ENCODE data around the gene AUTS2. TPM values are rescaled to one million over a fixed set of nuclear protein-coding genes. Genes with fewer than 3 reads are reported as not detected.

AUTS2 gene
- total and polyA plus RNA-seq, 10 of the 15 experiments (the other 5 are each of a cell fraction or from before 2014, with no cell fraction given): 6.4 to 55.6 (median 21.6) TPM

DNA sequence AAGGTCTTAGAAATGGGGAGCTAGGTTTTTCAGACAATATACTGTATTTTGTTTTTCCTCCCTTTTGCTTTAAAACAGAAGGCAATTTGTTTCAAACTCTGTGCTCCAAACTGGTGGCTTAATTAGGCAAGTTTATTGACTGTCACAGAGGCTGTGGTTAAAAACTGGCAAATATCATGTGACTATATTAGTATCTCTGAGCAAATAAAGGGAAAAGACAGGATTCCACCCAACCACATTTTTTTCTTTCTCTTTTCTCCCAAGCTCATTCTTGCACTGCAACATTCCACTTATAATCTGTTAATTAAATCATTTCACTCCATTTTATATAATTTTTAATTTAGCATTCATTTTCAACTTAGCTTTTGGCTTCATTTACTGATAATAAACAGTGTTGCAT, 615.8 kb downstream of the AUTS2 start (continued):
- TF ChIP-seq, protein P1, sequence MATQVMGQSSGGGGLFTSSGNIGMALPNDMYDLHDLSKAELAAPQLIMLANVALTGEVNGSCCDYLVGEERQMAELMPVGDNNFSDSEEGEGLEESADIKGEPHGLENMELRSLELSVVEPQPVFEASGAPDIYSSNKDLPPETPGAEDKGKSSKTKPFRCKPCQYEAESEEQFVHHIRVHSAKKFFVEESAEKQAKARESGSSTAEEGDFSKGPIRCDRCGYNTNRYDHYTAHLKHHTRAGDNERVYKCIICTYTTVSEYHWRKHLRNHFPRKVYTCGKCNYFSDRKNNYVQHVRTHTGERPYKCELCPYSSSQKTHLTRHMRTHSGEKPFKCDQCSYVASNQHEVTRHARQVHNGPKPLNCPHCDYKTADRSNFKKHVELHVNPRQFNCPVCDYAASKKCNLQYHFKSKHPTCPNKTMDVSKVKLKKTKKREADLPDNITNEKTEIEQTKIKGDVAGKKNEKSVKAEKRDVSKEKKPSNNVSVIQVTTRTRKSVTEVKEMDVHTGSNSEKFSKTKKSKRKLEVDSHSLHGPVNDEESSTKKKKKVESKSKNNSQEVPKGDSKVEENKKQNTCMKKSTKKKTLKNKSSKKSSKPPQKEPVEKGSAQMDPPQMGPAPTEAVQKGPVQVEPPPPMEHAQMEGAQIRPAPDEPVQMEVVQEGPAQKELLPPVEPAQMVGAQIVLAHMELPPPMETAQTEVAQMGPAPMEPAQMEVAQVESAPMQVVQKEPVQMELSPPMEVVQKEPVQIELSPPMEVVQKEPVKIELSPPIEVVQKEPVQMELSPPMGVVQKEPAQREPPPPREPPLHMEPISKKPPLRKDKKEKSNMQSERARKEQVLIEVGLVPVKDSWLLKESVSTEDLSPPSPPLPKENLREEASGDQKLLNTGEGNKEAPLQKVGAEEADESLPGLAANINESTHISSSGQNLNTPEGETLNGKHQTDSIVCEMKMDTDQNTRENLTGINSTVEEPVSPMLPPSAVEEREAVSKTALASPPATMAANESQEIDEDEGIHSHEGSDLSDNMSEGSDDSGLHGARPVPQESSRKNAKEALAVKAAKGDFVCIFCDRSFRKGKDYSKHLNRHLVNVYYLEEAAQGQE (IDR thresholded peaks at IDR 0.05; ENCODE audit: low read depth, low read length): no peak
- no peak for TF ChIP-seq BMI1 (IDR thresholded peaks at IDR 0.05; ENCODE audit: borderline replicate concordance)
- no peak for TF ChIP-seq HCFC1 (IDR thresholded peaks at IDR 0.05; ENCODE audit: low read length)

DNA sequence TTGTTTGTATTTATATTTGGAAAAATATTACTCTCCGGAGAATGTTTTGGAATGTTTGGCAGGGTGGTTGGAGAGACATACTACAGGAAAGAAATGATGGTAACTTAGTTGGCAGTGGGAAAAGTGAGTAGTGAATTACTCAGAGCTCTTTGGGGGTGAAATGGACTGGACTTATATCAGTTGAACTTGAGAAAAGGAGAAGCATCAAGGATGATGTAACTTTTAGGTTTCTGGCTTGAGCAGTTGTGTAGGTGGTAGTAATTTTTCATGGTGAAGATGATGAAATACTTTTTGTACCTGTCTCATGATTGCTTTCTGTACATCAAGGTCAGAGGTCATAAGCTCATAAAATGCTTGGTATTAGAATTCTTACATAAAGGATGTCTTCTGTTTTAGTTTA, 617.2 kb downstream of the AUTS2 start:
- H2AFZ ChIP-seq (ENCODE audit: control insufficient read depth, low read depth, low read length): no peak overlapping the region
- H3K36me3 ChIP-seq (ENCODE audit: control insufficient read depth in 2 of 2, insufficient read depth in 2 of 2, low read length in 1 of 2): no peaks in the 10 kb centered on the region
- in situ Hi-C loops (cut with MboI): no loop called here
- ChIA-PET RAD21 (ENCODE audit: unreplicated experiment) (interaction anchor here (1.0 to 2.3 kb wide), 2 partner anchors 10 to 22 kb away, joined by 5 to 9 read pairs; no protein-coding TSS in a partner anchor), CTCF (interaction anchor here (0.9 kb wide), 1 partner anchor 43 kb away, joined by 3 read pairs; no protein-coding TSS in a partner anchor), SMC1A (ENCODE audit: uncharacterized antibody, unreplicated experiment) (interaction anchor here (1.3 to 1.9 kb wide), 2 partner anchors 9 kb away, joined by 4 to 8 read pairs; no protein-coding TSS in a partner anchor), POLR2A (interaction anchor here (1.3 kb wide), 1 partner anchor 169 kb away, joined by 3 read pairs; no protein-coding TSS in a partner anchor)
- no peak for FAIRE-seq
- no peak overlapping the region for H3K4me3 ChIP-seq
- H4K20me1 ChIP-seq (ENCODE audit: control insufficient read depth, insufficient read depth): no peaks in the 10 kb centered on the region
- no peaks in the 10 kb centered on the region for H3K9me3 ChIP-seq (replicated peaks; ENCODE audit: control insufficient read depth, insufficient read depth, low read length)
- DNase-seq (ENCODE audit: low read depth, low spot score): no peak
- 96% methylated on average over 1 of the region's 1 CpG for WGBS (ENCODE audit: insufficient coverage, insufficient replicate concordance, low lambda C conversion rate, missing lambda C conversion rate)
- H3K9ac ChIP-seq (ENCODE audit: control insufficient read depth, insufficient read depth, low read length): no peak overlapping the region
- H3K79me2 ChIP-seq (ENCODE audit: control insufficient read depth, insufficient read depth, low read length): no peaks in the 10 kb centered on the region
- no peaks in the 10 kb centered on the region for H3K4me1 ChIP-seq (ENCODE audit: control insufficient read depth, insufficient read depth, low read length)
- H3K27me3 ChIP-seq (replicated peaks in 1 of 2; ENCODE audit: control insufficient read depth in 2 of 2, insufficient read depth in 2 of 2, low read length in 1 of 2): no peaks in the 10 kb centered on the region
- intact Hi-C loops (cut with micrococcal nuclease; ENCODE audit: unreplicated experiment): no loop called here
- ATAC-seq: peak; percentile 74
- TF ChIP-seq, protein P2, sequence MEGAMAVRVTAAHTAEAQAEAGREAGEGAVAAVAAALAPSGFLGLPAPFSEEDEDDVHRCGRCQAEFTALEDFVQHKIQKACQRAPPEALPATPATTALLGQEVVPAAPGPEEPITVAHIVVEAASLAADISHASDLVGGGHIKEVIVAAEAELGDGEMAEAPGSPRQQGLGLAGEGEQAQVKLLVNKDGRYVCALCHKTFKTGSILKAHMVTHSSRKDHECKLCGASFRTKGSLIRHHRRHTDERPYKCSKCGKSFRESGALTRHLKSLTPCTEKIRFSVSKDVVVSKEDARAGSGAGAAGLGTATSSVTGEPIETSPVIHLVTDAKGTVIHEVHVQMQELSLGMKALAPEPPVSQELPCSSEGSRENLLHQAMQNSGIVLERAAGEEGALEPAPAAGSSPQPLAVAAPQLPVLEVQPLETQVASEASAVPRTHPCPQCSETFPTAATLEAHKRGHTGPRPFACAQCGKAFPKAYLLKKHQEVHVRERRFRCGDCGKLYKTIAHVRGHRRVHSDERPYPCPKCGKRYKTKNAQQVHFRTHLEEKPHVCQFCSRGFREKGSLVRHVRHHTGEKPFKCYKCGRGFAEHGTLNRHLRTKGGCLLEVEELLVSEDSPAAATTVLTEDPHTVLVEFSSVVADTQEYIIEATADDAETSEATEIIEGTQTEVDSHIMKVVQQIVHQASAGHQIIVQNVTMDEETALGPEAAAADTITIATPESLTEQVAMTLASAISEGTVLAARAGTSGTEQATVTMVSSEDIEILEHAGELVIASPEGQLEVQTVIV (IDR thresholded peaks at IDR 0.05; ENCODE audit: borderline replicate concordance, partially characterized antibody): no peak
- TF ChIP-seq JUNB (IDR thresholded peaks at IDR 0.05) (peak; percentile 23; the same call in 1 of the 2 replicates), NR2C1 (IDR thresholded peaks at IDR 0.05) (peak; percentile 77), NFIC (IDR thresholded peaks at IDR 0.05; ENCODE audit: low read depth, low read length) (peak; percentile 49; the same call in 1 of the 2 replicates), NR2F1 (conservative IDR thresholded peaks at IDR 0.05) (peak; percentile 86), ATF7 (IDR thresholded peaks at IDR 0.05; ENCODE audit: low read depth) (peak; percentile 86), CREM (IDR thresholded peaks at IDR 0.05; ENCODE audit: low read depth) (peak; percentile 59; the same call in 1 of the 2 replicates), RUNX3 (IDR thresholded peaks at IDR 0.05; ENCODE audit: low read length) (peak; percentile 56; the same call in 1 of the 2 replicates), DPF2 (IDR thresholded peaks at IDR 0.05) (no peak), CREB1 (IDR thresholded peaks at IDR 0.05; ENCODE audit: low read depth) (peak; percentile 54; the same call in 1 of the 2 replicates), ZBED1 (IDR thresholded peaks at IDR 0.05; ENCODE audit: borderline replicate concordance) (peak; percentile 56; the same call in 1 of the 2 replicates)
- TF ChIP-seq, protein P3, sequence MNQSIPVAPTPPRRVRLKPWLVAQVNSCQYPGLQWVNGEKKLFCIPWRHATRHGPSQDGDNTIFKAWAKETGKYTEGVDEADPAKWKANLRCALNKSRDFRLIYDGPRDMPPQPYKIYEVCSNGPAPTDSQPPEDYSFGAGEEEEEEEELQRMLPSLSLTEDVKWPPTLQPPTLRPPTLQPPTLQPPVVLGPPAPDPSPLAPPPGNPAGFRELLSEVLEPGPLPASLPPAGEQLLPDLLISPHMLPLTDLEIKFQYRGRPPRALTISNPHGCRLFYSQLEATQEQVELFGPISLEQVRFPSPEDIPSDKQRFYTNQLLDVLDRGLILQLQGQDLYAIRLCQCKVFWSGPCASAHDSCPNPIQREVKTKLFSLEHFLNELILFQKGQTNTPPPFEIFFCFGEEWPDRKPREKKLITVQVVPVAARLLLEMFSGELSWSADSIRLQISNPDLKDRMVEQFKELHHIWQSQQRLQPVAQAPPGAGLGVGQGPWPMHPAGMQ (IDR thresholded peaks at IDR 0.05; ENCODE audit: borderline replicate concordance): no peak
- TF ChIP-seq, protein P4, sequence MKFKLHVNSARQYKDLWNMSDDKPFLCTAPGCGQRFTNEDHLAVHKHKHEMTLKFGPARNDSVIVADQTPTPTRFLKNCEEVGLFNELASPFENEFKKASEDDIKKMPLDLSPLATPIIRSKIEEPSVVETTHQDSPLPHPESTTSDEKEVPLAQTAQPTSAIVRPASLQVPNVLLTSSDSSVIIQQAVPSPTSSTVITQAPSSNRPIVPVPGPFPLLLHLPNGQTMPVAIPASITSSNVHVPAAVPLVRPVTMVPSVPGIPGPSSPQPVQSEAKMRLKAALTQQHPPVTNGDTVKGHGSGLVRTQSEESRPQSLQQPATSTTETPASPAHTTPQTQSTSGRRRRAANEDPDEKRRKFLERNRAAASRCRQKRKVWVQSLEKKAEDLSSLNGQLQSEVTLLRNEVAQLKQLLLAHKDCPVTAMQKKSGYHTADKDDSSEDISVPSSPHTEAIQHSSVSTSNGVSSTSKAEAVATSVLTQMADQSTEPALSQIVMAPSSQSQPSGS (IDR thresholded peaks at IDR 0.05; ENCODE audit: low read length): peak; percentile 51; the same call in 1 of the 2 replicates
- no TSS peak for BruUV-seq (replicated peaks)
- no peak overlapping the region for H3K4me2 ChIP-seq (ENCODE audit: control insufficient read depth, insufficient read depth)
- no peak overlapping the region for H3K27ac ChIP-seq (ENCODE audit: control insufficient read depth, insufficient read depth)

Measured in GM12878 (cell line).